Right renal cortex interstitium (tissue), 3 donors: ENCODE results near the gene RPTOR. TPM values are rescaled to one million over a fixed set of nuclear protein-coding genes. Genes with fewer than 3 reads are reported as not detected.

Experiments
- DNase-seq, 3 donors: peaks; one replicate each; pipeline ENCODE4 v3.0.0-alpha.2; 2013; ENCODE audit warnings: low read depth in 3 of 3, low spot score in 2 of 3
- polyA plus RNA-seq, 3 donors: library from polyadenylated mRNA; unstranded; fragments of 120-200 nt; gene quantifications; one replicate each; pipeline ENCODE4 v1.2.1, GENCODE V29; 2013; ENCODE audit not compliant: insufficient read length in 3 of 3

The RPTOR gene
- polyA plus RNA-seq, 3 donors: 16.7 to 18.7 (median 17.1) TPM

GRCh38 chr17:80979547-80980378 is 435.1 kb downstream of the RPTOR start:
- no peak for DNase-seq

GRCh38 chr17:80980397-80981061 is 435.9 kb downstream of the RPTOR start:
- DNase-seq: no peak

GRCh38 chr17:80981062-80981902 is 436.6 kb downstream of the RPTOR start:
- DNase-seq: no peak

GRCh38 chr17:80981929-80982425 is 437.3 kb downstream of the RPTOR start:
- no peak for DNase-seq

- no peak for DNase-seq
These were observed 437.9 kb downstream of the RPTOR start for GRCh38 chr17:80982426-80982974.

GRCh38 chr17:80983545-80983944 is 438.9 kb downstream of the RPTOR start:
- no peak for DNase-seq

- no peak for DNase-seq
These were observed 440.1 kb downstream of the RPTOR start for GRCh38 chr17:80984749-80985148.

- no peak for DNase-seq
These were observed 441.4 kb downstream of the RPTOR start for GRCh38 chr17:80986046-80986445.

GRCh38 chr17:80986816-80987475 is 442.3 kb downstream of the RPTOR start:
- DNase-seq: no peak

GRCh38 chr17:80987941-80988461 is 443.4 kb downstream of the RPTOR start:
- no peak for DNase-seq

- DNase-seq: no peak
These were observed 444.9 kb downstream of the RPTOR start for GRCh38 chr17:80989586-80989913.

- no peak for DNase-seq
These were observed 446.4 kb downstream of the RPTOR start for GRCh38 chr17:80990921-80991644.

GRCh38 chr17:80991645-80992076 is 447.0 kb downstream of the RPTOR start, which contains the start of gene CHMP6:
Gene CHMP6 (plus strand): TSS chr17:80991841. CDS start chr17:80991919, 78 bp downstream.
- DNase-seq: no peak

GRCh38 chr17:80992077-80992947 is 447.7 kb downstream of the RPTOR start:
- DNase-seq: no peak

GRCh38 chr17:80992948-80993624 is 448.4 kb downstream of the RPTOR start:
- DNase-seq: no peak

GRCh38 chr17:80995131-80995530 is 450.5 kb downstream of the RPTOR start:
- DNase-seq: no peak

GRCh38 chr17:80996422-80997305 is 452.0 kb downstream of the RPTOR start:
- DNase-seq: no peak
